Muscle of arm (tissue), 12 donors: ENCODE results near the gene HSPA4L. TPM values are rescaled to one million over a fixed set of nuclear protein-coding genes. Genes with fewer than 3 reads are reported as not detected.
A peak's percentile ranks its signal among the peaks of the same experiment; 100 is the strongest.

Source experiments
- DNase-seq: peaks from one replicate; pipeline ENCODE4 v3.0.0-alpha.2; 2013
- polyA plus RNA-seq, 12 donors: library from polyadenylated mRNA; unstranded; fragments of 120-200 nt; gene quantifications; one replicate each; pipeline ENCODE4 v1.2.1, GENCODE V29; 2013; ENCODE audit not compliant: insufficient read length in 12 of 12

The HSPA4L gene
- polyA plus RNA-seq, 12 donors: 6.2 to 130 (median 7.6) TPM; not detected in 1

DNA sequence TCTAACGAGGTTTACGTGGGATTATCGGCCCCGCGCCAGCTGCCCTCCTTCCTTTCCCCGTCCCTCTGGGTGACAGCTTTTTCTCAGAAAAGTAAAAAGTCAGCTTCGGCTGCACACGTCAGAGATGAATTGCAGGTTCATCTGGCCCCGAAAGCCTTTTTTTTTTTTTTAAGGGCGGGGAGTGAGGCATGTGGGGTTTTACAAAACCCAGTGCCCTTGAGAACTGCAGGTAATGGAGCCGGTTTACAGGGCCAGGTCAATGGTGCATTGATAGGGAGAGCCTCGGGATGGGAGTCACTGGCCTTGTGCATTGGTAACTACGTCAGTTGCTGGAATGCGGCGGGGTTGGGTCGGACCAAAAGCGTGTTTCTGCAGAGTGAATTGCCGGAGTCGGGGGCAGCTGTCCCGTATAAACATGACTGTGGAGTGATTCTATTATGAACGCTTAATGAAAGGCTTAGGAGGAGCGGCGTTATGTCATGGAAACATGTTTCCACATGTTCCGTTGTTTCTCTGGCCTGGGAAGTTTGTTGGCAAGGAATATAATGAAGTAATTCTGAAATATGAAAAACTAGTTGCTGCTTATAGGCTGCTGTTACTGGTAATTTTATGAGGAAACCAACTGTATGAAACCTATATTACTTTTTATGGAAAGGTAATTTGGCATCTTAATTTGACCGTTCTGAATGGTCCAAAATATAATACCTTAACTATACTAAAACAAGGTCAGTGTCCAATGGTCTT is 1.1 kb downstream of the HSPA4L start:
- DNase-seq: peak; percentile 88

DNA sequence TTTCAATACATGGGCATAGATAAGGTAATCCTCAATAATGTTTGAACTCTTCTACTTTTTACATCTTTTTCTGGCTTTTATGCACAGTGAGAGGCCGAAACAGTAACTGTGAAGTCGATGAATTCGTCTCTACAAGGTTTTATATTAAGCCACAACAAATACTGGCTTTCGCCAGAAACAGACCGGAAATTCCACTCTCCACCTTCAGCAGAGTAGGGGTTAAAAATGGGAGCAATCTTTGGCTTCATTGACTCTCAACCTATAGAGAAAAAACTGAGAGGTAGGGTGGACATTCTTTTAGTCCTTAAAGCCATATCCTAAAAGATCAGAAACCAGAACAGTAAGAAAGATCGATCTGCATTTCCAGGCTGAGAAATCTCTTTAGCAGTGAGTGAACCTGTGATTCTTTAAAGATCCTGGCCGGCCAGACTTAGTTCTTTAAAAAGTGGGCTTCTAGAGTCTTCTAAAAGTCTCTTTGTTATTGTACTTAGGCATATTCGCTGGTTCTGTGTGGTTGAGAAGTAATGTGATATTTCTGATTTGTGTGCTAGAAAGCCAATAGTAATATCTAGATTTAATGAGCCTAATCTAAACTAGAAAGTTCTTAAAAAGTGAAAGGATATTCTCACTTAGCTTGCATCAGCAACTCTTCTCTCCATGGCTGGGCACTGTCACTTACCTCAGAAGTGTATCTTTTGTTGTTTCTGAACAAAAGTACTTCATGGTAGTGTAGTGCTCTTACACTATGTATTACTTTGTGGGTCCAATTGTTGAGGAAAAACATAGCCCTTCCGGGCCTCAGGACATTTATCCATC is 2.0 kb downstream of the HSPA4L start:
- no peak for DNase-seq

DNA sequence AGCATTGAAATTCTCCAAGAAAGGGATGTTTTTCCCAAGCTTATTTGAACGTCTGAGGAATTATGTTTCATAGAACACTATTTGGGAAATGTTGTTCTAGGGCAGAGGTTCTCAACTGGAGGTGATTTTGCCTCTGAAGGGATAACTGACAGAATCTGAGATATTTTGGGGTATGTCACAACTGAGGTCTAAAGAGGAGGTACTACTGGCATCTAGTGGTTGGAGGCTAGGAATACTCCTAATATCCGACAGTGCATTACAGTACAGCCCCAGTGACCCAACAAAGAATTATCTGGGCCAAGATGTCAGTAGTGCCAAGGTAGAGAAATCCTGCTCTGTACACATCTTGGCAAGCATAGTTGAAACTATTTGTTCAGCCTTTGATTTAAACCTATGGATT is 6.4 kb downstream of the HSPA4L start:
- no peak for DNase-seq

DNA sequence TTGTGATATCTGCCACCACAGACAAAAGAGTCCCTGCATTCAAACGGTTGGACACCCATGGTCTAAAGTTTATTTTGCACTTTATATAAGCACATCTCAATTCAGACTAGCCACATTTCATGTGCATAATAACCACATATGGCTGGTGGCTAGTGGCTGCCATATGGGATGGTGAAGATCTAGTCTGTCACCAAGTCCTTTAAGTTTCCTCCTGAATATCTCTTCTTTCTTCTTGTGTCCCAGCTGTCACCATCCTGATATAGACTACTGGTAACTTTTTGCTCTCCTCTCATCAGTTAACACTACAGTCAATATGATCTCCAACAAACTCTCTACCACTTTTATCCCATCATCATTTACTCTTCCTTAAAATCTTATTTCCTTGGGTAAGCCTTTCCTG is 9.3 kb downstream of the HSPA4L start:
- no peak for DNase-seq

DNA sequence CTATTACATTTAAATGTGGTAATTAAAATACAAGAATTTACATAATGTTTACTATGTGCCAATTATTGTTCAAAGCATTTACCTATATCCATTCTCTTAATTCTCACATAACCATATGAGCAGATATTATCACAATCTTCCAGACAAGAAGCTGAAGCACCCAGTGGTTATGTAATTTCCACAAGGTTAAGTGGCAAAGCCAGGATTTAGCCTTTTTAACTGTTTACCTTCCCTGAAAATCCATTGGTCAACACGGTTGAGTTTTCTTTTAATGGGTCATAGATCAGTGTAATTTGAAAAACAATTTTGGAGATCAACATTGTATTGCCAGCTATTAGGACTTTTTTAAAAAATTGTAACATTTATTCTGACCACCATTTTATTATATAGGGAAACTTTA is 11.4 kb downstream of the HSPA4L start:
- no peak for DNase-seq

DNA sequence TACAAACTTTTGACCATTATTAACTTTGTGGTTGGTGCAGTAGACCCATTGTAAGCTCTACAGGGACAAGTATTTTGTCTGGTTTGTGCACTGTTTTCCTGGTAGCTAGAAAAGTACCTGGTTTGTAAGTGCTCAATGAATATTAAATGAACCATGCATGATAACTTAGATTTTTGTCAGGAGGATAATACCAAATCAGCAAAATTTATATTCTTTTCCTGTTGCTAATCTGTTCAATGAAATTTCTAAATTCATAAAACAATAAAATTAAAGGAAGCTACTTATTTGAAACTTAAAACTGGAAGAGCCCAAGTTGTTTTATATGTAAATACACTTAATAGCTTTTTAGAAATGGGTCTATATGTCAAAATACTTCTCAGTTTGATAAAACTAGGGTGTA is 17.6 kb downstream of the HSPA4L start:
- no peak for DNase-seq

DNA sequence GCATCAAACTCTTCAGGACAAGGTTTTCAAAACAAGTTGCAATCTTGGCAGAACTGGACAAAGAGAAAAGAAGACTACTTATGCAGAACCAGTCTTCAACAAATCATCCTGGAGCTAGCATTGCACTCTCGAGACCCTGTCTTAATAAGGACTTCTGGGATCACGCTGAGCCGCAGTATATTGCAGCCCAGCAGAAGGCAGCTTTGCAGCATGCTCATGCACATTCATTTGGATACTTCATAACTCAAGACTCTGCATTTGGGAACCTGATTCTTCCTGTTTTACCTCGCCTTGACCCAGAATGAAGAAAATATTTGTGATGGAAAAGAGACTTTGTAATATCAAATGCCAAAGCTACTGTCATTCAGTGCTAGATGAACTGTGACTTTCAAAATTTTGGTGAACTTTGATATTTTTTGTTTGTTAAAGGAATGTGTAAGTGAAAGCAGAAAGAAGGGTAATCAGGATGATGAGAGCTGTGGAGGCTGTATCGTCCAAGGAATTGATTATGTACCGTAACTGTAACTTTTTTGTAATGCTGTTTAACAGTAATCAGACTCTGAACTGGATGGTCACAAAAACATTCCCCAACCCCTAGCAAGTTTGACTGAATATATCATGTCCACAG is 27.2 kb downstream of the HSPA4L start:
- no peak for DNase-seq

DNA sequence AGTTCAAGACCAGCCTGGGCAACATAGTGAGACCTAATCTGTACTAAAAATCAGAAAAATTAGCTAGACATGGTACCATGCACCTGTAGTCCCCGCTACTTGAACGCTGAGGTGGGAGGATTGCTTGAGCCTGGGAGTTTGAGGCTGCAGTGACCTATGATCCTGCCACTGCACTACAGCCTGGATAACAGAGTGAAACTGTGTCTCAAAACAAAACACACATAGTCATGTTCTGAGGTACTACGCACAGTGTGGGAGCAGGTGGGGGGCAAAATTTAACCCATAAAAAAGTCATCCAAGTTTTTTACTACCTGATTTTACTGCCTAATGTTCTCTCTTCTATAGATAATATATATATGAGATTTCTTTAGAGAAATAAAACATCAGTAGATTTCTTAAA is 28.4 kb downstream of the HSPA4L start:
- no peak for DNase-seq

DNA sequence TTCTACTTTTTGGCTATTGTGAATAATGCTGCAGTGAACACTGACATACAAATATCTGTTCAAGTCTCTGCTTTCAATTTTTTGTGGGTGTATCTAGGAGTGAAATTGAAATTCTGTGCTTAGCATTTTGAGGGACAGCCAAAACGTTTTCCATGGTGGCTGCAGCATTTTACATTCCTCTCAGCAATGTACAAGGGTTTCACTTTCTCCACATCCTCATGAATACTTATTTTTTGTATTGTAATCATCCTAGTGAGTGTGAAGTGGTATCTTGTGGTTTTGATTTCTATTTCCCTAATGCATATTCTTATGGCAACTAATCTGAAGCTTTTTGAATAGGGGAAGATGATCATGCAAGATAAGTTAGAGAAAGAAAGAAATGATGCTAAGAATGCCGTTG is 40.3 kb downstream of the HSPA4L start:
- peak; percentile 1 for DNase-seq

DNA sequence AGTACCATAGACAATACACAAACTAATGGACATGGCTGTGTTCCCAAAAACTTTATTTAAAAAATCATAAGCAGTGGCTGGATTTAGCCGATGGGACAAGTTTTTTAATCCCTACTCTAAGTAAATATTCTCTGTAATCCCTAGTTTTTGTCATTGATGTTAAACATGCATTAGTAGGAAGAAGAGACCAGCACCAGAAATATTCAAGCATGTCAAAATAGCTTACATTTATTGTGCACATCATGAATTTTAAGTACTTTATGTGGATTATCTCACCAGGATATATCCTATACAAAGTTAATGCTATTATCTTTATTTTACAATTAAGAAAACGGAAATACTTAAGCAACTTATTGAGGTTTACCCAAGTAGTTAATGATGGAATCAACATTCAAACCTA is 46.0 kb downstream of the HSPA4L start:
- no peak for DNase-seq

DNA sequence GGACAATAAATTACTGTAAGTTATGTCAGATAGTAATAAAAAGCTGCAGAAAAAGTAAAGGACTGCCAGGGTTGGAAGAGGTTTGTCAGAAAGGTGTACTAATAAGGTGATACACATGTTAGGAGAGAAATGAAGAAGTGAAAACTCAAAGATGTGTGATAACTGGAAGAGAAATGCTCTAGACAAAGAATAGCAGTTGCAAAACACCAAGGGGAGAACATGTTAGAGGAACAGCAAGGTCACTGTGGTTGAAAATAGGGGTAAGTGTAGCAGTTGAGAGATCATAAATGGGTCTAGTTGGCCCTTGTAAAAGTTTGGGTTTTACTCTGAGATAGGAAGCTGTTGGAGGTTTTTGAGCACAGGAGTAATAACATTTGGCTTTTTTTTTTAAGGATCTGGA is 46.9 kb downstream of the HSPA4L start:
- DNase-seq: no peak

DNA sequence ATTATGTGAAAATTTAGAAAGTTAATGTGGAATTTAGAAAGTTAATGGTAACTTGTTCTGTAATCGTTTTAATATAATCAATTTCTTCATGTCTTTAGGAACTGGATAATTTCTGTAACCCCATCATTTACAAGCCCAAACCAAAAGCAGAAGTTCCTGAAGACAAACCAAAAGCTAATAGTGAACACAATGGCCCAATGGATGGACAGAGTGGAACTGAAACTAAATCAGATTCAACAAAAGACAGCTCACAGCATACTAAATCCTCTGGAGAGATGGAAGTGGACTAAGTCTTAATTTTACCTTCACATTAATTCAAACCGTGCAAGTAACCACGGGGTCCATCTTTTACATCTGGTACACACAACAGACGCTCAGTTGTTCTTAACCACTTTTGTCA is 50.5 kb downstream of the HSPA4L start:
- no peak for DNase-seq

DNA sequence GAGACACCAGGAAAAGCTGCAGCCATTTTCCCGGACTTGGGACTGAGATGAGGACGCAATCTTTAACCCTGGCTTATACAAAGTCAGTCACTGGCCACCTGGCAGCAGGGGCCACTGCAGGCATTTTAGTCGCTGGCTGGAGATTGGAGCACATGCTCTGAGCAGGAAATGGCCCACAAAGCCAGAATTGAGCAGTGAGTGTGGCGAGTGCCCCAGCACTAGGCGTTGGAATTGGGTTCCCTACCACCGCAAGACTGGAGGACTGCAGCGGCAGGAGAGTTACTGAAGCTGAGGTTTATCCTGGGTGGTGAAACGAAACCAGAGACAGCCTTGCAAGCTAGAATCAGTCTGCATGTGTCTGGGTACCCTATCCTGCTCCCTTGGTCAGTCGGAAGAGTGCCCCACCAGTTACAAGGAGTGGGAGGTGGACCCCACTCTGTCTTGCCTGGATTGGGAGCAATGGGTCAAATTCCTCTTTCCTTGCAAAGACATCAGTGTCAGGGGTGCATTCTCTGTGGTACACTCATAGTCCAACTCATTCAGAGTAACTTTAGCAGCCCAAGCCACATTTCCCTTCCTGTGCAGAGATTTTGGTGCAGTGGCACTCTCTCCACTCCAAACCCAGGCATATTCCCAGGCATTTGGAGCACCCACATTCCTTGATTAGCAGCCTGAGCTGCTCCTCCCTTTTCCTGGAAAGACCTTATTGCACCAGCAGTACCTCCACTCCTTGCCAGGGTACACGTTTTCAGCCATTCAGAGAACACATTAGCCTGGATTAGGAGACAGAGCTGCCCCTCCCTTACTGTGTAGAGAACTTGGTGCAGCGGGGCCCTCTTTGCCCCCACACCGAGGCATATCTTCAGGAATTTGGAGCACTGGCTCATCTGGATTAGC is 61.8 kb downstream of the HSPA4L start:
- DNase-seq: no peak

DNA sequence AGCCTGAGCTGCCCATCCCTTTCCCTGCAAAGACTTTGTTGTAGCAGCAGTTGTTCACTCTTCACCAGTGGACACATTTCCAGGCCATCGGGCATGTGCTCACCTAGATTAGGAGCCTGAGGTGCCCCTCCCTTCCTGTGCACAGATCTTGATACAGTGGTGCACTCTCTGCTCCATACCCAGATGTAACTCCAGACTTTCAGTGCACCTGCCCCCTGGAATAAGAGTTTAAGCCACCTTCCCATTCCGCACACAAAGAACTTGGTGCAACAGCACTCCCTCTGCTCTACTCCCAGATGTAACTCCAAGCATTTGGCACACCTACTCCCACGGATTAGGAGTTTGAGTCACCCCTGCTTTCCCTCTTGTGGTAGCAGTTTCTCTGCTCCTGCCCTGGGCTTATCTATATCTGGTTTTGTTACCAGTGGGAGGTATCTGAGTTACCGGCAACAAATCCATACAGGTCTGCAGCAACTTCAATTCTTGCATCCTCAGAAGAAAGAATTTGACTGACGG is 62.5 kb downstream of the HSPA4L start:
- no peak for DNase-seq

DNA sequence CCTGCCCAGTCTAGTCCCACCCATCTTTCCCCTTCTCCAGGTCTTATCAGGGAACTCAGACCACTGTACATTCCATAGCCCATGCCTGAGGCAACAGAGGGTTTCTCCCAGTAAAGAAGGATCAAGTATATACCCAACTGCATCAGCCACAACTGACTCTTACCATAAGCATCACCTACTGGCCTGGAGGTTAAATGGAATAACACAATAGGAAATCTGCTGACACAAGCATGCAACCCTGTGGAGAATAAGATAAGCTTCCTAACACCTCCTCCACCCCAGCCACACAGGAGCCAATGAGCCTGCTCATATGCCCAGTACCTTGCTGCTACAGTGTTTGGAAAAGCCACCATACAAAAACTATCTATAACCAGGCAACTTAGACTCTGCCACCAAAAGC is 63.9 kb downstream of the HSPA4L start:
- DNase-seq: no peak

DNA sequence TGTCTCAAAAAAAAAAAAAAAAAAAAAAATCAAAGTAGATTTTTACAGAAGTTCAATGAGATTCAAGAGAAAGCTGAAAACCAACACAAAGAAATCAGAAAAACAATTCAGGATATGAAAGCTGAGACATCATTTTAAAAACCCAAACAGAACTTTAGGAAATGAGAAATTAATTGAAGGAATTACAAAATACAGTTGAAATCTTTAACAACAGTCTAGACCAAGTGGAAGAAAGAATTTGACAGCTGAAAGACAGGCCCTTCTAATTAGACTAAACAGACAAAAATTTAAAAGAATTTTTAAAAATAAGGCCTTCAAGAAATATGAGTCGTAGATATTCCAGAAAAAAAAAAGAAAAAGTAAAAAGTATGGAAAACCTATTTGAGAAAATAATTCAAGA is 64.6 kb downstream of the HSPA4L start:
- DNase-seq: no peak

DNA sequence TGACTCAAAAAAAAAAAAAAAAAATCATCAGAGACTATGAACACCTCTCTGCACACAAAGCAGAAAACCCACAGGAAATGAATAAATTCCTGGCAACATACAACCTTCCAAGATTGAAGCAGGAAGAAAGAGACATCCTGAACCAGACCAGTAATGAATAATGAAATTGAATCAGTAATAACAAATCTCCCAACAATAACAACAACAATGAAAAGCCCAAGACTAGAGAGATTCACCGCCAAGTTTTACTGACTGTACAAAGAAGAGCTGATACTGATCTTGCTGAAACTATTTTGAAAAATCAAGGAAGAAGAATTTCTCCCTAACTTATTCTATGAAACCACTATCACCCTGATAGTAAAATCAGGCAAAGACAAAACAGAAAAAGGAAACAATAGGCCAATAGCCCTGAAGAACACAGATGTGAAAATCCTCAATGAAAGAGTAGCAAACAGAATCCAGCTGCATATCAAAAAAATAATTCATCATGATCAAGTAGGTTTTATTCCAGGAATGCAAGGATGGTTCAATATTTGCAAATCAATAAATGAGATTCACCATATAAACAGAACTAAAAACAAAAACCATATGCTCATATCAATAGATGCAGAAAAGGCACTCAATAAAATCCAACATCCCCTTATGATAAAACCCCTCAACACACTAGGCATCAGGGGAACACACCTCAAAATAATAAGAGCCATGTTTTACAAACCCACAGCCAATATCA is 67.5 kb downstream of the HSPA4L start:
- no peak for DNase-seq

DNA sequence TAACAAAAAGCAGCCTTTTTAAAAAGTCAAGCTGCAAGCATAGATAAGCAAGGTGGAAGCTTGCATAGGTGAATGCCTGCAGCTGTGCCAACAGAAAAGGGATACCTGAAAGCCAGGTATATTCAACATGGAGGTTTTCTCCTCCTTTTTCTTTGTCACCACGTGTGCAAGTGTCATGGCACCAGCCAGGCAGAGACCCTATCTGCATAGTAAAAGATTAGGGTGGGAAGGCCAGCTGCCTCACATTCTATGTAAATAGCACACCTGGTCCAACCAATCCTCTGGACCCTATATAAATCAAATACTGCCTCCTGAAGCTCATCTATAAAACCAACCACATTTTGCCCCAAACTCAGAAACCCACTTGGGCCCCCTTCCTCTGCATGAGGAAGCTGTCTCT is 70.5 kb downstream of the HSPA4L start:
- DNase-seq: no peak

DNA sequence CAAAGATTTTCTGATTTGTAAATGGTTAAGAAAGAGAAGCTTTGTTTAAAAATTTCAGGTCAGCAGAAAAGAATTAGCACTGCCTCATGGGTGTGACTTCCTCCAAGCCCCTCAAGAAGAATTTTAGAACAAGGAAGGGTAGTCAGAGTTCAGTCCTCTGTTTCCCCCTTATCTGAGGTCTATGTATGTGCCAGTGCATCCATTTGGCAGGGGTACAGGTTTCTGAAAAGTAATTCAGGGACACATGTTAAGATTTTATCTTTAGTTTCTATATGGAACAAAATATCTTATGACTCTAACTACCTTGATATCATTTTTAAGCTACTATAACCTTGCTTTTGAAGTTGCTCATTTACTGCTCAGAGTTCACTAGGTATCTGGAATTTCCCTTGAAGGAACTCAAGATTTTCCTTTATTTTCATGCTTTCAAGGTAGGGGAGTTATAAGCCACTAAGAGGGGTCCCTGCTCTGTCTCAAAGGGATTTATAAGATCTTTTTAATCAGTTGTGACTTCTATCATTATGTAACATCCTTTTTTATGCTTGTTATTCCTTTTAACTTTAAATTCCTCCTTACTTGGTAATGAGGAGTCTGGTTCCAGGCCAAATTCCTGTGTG is 74.2 kb downstream of the HSPA4L start:
- DNase-seq: no peak

DNA sequence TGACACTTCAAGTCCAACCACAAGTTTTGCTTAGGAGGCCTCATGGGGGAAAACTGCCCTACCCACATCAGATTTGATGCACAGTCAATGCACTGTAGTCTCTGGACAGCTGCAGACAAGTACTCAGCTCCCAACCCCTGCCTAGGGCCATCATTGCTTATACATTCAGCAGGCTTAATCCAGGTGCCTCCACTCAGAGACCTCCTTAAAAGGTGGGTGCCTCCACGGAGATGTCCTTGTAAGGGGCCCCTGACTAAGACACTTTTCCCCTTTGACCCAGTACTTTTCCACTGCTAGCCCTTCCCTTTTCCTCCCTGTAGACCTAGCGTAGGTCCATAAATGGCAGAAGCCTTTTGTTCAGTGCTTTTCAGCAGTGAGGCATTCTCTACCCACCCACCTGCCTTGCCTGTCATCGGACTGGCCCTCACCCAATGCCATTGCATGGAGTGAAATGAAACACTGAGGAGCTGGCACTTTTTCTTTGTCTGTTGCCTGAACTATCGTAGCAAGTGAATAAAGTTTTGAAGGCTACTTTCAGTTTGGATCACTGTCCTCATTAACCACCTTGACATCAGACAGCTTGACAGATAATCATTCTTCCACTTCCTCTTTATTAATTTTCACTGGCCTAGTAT is 74.8 kb downstream of the HSPA4L start:
- no peak for DNase-seq
